ENCODE measurements around the gene B3GNT7. TPM values are rescaled to one million over a fixed set of nuclear protein-coding genes. Genes with fewer than 3 reads are reported as not detected.

The B3GNT7 gene
- total and polyA plus RNA-seq, 2 of the 8 experiments (the other 6 are each of a cell fraction or from before 2014, with no cell fraction given), result 26.4 to 73.1 TPM

GRCh38 chr2:231359948-231360347, 35.6 kb upstream of the B3GNT7 start:
- Histone ChIP-seq H4K5ac (ENCODE audit: insufficient read length, low read depth, low read length) (no peak overlapping the region), H3K27me3 (replicated peaks in 1 of 4; ENCODE audit: control insufficient read depth in 3 of 4, extremely low read depth in 1 of 4, insufficient read depth in 3 of 4, low read length in 3 of 4) (no peaks in the 10 kb centered on the region), H3K4ac (replicated peaks; ENCODE audit: insufficient read length, low read depth, low read length) (no peak overlapping the region), H3K9ac (replicated peaks in 1 of 4; ENCODE audit: extremely low read depth in 1 of 4, low read depth in 3 of 4, low read length in 3 of 4) (no peak overlapping the region; a peak in 1 of 7 replicates), H3K56ac (replicated peaks; ENCODE audit: insufficient read length, low read depth, low read length) (no peak overlapping the region), H3K4me1 (replicated peaks in 1 of 4; ENCODE audit: control insufficient read depth in 3 of 4, insufficient read depth in 4 of 4, low read length in 3 of 4) (peaks cover 4 to 19% (median 4%) of the 10 kb centered on the region in 4 experiments), H4K20me1 (replicated peaks in 1 of 2; ENCODE audit: control insufficient read depth in 1 of 2, insufficient read depth in 2 of 2, low read length in 2 of 2) (no peaks in the 10 kb centered on the region), H3K23me2 (ENCODE audit: low read depth, low read length) (no peaks in the 10 kb centered on the region), H2BK5ac (ENCODE audit: low read depth, low read length) (peak overlapping the region; percentile 71), H3K4me3 (ENCODE audit: extremely low read depth in 1 of 4, insufficient read depth in 2 of 4, low read depth in 3 of 4, low read length in 4 of 4) (no peak overlapping the region), H4K91ac (replicated peaks; ENCODE audit: insufficient read length, low read length) (peak overlapping the region; percentile 68), H3K23ac (ENCODE audit: insufficient read length) (no peak overlapping the region), H2BK20ac (ENCODE audit: low read length) (no peak overlapping the region), H3K36me3 (ENCODE audit: control insufficient read depth in 2 of 4, insufficient read depth in 4 of 4, low read length in 3 of 4) (no peaks in the 10 kb centered on the region), H3K18ac (ENCODE audit: extremely low read depth, low read length) (no peak overlapping the region), H3K9me3 (ENCODE audit: insufficient read depth in 2 of 2, low read depth in 1 of 2, low read length in 1 of 2) (no peaks in the 10 kb centered on the region), H2BK12ac (ENCODE audit: low read depth, low read length) (peak overlapping the region; percentile 82; the same call in 1 of the 2 replicates), H3K79me1 (ENCODE audit: low read depth, low read length) (no peaks in the 10 kb centered on the region), H2AK5ac (ENCODE audit: low read depth, low read length) (no peak overlapping the region), H2BK120ac (replicated peaks; ENCODE audit: low read depth, low read length) (no peak overlapping the region), H4K8ac (ENCODE audit: extremely low read depth, insufficient read depth, low read length) (no peak overlapping the region; the same call in 1 of the 2 replicates), H2BK15ac (ENCODE audit: low read length) (no peak overlapping the region), H3K4me2 (ENCODE audit: insufficient read depth in 1 of 2, low read depth in 2 of 2, low read length in 2 of 2) (no peak overlapping the region), H2AFZ (ENCODE audit: low read length) (no peak overlapping the region), H3K79me2 (ENCODE audit: control insufficient read depth in 1 of 2, insufficient read depth in 2 of 2, low read length in 2 of 2) (no peaks in the 10 kb centered on the region), H3K14ac (ENCODE audit: insufficient read length) (no peak overlapping the region), H3K27ac (ENCODE audit: low read depth, low read length) (no peak overlapping the region)
- ChIA-PET CTCF (ENCODE audit: partially characterized antibody) (interaction anchor here (1.4 to 26.8 kb wide), 5 partner anchors 11 to 40 kb away, joined by 6 to 617 read pairs (median 9); partner anchors contain the start of gene B3GNT7), POLR2A (ENCODE audit: partially characterized antibody) (interaction anchor here (0.9 to 1.3 kb wide), 3 partner anchors 12 to 105 kb away, joined by 3 read pairs; partner anchors contain the start of gene NCL)
- DNase-seq (ENCODE audit: low read depth in 1 of 2, low spot score in 2 of 2) (no peak), FAIRE-seq (no peak)
- 94% methylated on average over 11 of the region's 11 CpGs; no CpG with 5 or more reads in 1 of the 2 experiments for WGBS, 2 experiments (ENCODE audit: extremely low coverage in 1 of 2, insufficient coverage in 1 of 2, insufficient read length in 1 of 2, insufficient replicate concordance in 2 of 2, low coverage in 1 of 2, low lambda C conversion rate in 2 of 2, missing lambda C conversion rate in 1 of 2)
